ENCODE measurements around the gene HOXD3.

HOXD3 gene

DNA sequence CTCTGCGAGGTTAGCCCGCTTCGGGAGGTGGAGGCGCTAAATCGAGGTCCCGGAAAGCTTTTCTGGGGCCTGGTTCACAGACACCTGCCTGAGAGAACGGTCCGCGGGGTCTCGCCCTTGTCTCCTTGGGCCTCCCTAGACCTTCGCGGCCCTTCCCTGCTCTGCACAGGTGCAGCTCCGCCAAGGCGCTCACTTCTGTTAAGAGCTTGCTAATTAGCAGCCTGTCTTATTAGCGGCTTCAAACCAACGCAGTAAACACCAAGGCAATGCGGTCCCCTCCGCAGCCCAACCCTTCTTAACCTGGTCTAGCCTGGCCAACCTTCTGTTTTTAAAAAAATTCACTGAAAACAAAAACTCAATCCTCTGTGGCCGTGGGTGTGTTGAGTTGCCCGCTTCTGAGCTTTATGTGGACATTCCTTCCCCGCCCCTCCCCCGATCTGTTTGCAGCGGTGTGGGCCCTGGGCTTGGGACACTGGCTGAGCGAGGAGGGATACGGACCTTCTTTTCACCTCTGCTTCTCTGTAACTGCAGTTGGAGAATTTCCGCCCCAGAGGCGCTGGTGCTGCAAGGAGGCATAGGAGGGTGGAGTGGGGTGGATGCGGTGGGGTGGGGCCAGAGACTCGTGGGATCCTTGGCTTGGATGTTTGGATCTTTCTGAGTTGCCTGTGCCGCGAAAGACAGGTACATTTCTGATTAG lies 9.2 kb upstream of the HOXD3 start:
- in situ Hi-C loops (cut with HindIII; ENCODE audit: low sequenced_read_pairs), result loop anchor here (25.0 kb wide), 1 partner anchor 489 kb away; no protein-coding TSS in a partner anchor

DNA sequence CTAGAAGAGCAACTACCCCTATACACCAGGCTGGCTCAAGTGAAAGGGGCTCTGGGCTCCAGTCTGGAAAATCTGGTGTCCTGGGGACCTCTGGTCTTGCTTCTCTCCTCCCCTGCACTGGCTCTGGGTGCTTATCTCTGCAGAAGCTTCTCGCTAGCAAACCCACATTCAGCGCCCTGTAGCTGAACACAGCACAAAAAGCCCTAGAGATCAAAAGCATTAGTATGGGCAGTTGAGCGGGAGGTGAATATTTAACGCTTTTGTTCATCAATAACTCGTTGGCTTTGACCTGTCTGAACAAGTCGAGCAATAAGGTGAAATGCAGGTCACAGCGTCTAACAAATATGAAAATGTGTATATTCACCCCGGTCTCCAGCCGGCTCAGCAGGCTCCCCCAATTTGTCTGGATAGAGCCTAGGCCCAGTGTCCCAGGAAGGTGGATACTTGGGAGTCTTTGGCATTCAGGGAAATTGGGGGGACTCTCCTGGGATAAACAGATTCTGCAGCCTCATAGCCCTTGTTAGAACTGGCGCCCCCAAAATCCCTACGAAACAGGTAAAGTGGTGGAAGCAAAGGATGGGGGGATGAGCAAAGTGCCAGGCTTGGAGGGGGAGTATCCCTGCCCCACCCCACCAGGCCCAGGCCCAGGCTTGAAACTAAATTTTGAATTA lies 8.2 kb upstream of the HOXD3 start:
- in situ Hi-C loops (cut with HindIII; ENCODE audit: low sequenced_read_pairs), result loop anchor here (25.0 kb wide), 1 partner anchor 488 kb away; no protein-coding TSS in a partner anchor

DNA sequence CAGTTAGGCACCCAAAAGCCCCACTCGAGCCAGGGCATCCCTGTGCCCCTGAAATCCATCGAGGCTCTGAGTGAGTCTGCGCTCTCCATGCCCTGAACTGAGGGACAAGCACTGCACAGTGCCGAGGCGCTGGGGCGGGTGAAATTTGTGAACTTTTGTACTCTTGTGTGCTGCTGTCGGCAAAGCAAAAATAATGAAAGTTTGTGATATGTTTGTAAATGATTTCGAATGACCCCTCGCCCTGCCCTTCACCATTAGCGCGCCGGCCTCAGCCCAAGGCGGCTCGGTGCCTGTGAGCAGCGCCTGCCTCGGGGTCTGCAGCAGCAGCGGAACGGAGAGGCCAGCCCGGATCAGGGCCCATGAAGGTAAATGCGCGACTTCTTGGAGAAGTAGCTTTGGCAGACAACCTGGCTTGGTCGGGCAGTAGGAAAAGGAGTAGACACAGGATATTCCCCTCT lies 7.6 kb upstream of the HOXD3 start:
- in situ Hi-C loops (cut with HindIII; ENCODE audit: low sequenced_read_pairs), result loop anchor here (25.0 kb wide), 1 partner anchor 488 kb away; no protein-coding TSS in a partner anchor

DNA sequence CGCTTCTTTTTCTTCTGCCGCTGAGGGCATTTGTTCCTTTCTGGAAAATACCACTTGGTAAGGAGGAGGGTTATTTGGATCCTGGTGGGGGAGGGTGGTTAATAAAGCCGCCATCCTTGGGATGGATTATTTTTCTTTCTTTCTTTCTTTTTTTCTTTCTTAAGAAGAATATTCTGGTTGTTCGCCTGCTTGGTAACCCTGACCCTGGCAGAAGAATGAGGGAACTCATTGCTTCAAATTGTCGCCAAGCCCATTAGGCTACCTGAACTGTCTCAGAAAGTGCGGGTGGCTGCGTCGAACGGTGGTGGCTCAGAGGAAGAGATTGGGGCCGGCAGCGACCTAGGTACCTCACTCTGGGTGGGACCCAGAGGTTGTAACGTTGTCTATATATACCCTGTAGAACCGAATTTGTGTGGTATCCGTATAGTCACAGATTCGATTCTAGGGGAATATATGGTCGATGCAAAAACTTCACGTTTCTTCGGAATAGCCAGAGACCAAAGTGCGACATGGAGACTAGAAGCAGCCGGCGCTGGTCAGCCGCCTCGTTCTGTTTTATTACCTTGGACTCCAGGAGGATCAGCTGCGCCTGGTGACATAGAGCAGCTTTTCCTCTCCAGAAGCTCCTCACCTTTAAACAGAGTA lies 7.0 kb upstream of the HOXD3 start:
- in situ Hi-C loops (cut with HindIII; ENCODE audit: low sequenced_read_pairs), result loop anchor here (25.0 kb wide), 1 partner anchor 487 kb away; no protein-coding TSS in a partner anchor

DNA sequence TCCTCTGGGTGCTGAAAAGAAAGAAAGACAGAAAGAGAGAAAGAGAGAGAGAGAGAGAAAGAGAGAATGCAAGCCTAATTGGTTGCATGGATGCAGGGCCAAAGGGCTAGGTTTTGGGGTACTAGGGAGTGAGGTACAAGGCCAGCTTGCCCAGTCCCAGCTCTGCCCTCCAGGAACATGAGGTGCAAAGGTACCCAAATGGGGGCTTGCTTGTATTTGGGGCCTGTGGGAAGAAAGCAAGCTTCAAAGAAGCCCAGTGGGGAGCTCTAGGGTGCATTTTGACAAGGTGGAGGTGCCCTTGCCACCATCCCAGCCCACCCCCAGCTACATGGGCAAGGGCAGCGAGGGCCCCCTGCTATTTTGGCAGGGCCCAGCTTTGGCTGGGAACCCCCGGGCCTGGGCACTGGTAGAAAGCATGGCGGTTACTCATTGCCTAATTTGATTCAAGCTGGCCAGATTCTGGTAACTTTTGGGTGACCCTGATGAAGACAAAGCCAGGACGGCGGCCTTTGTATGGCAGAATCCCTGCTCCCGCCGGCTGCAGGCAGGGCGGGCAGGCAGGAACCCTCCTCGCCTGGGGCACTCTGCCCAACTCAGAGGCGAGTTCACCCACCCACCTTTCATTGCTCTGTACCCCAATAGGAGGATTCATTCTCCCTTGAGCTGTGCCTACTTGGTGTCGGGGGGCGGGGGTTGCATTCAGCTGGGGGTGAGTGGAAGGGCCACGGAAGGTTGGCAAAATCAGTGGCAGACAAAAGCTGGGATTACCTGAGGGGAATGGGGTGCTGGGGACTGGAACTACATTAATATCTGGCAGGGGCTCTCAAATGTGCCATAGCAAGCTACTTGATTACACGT lies 6.3 kb upstream of the HOXD3 start:
- in situ Hi-C loops (cut with HindIII; ENCODE audit: low sequenced_read_pairs), result no loop called here

DNA sequence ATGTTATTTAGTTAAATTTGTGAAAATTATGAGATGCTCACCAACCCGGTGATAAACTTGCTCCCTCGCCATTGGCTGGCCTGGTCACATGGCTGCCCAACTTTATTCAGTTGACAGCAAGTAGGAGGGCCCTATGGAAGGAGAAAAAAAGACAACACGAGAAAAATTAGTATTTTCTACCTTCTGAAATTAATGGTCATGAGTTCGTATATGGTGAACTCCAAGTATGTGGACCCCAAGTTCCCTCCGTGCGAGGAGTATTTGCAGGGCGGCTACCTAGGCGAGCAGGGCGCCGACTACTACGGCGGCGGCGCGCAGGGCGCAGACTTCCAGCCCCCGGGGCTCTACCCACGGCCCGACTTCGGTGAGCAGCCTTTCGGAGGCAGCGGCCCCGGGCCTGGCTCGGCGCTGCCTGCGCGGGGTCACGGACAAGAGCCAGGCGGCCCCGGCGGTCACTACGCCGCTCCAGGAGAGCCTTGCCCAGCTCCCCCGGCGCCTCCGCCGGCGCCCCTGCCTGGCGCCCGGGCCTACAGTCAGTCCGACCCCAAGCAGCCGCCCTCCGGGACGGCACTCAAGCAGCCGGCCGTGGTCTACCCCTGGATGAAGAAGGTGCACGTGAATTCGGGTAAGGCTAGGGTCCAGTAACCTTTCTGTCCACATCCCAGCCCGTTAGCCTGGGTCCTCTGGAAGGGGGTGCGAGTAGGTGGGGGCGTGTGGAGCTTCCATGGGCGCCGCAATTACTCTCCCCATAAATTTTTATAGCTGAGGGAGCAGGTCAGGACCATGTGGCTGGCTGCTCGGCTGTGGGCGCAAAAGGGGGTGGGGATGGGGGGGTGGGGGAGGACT lies 5.4 kb upstream of the HOXD3 start, which contains the start of gene HOXD4:
HOXD4 (plus strand) TSS at position 109 of the 846 bp plus-strand sequence; CDS start at position 193, 84 bp downstream.
- in situ Hi-C loops (cut with HindIII; ENCODE audit: low sequenced_read_pairs), result no loop called here

DNA sequence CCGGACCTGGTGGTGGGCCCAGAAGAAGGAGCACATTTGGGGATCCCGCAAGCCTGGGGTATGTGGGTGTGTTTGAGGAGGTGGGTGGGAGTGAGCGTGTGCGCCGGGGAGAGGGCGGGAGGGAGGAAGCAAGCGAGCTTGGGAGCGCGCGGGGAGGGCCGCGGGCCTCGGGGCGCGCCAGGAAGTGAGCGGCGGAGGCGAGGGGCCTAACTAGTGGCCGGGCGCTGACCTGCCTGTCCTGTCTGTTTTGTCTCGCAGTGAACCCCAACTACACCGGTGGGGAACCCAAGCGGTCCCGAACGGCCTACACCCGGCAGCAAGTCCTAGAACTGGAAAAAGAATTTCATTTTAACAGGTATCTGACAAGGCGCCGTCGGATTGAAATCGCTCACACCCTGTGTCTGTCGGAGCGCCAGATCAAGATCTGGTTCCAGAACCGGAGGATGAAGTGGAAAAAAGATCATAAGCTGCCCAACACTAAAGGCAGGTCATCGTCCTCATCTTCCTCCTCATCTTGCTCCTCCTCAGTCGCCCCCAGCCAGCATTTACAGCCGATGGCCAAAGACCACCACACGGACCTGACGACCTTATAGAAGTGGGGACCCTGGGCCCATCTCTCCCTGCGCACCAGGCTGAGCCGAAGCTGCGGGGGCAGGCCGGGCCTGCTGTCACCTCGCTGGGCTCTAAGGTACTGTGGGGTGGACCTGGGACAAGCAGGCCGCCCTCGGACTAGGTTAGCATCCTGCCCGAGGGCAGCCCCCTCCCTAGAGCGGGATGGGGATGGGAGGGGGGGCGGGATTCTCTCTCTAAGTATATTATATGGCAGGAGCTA lies 4.5 kb upstream of the HOXD3 start:
- in situ Hi-C loops (cut with HindIII; ENCODE audit: low sequenced_read_pairs), result no loop called here

DNA sequence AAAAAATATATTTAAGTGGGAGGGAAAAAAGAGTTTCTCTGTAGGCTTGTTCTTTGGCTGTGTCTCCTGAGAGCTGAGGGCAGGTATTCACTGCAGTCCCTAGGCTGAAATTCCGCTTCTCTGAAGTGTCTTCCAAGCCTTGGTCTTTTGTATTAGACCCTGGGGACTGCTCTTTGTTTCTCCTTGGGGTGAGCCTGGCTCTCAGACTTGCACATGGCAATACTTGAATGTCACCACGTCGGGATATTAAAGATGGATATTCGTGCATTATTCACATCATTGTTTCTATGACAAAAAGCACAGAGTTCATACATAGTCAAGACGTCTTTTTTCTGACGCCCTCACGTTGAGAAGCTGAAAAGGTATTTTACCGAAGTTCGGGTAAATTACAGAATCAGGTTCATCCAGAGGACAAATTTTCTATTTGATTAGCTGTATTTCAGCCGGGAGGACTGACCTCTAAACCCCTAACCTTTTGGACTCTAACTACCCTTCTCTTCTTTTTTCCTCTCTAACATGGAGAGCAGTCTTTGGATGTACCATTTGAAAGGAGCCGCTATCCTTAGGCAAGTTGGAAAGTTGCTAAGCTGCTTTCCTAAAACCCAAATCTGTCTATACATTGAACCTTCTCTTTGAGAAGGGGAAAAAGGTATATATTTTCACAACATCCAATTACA lies 2.4 kb upstream of the HOXD3 start:
- in situ Hi-C loops (cut with HindIII; ENCODE audit: low sequenced_read_pairs), result no loop called here

DNA sequence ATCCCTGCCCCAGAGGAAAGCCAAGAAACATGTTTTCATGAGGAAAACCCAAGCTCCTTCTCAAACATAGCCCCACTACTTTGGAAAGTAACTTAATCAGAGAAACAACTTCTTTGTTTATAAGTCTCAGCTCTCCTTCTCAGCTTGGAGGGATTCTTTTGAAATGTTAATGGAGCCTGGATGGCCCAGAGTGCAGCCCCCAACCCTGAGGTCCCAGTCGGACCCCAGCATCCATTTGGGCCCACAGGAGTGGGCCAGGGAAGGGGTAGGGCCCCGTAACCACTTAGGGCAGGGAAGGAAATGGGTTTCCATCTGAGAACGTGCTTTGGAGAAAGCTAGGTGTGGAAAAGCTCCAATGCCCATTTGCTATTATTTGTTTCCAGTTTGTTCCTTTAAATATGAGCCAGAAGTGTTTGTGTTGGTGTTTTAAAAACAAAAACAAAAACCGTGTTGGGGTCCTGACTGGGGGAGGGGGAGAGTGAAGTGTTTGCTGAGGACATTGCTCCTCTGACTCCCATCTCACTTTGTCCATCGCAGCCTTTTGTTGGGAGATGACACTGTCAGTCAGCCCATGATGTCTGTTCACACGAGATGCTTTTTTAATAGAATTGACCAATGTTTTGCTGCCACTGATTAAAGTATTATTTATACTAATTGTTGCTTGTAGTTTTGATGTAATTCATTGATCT lies 1.6 kb upstream of the HOXD3 start:
- in situ Hi-C loops (cut with HindIII; ENCODE audit: low sequenced_read_pairs), result no loop called here

DNA sequence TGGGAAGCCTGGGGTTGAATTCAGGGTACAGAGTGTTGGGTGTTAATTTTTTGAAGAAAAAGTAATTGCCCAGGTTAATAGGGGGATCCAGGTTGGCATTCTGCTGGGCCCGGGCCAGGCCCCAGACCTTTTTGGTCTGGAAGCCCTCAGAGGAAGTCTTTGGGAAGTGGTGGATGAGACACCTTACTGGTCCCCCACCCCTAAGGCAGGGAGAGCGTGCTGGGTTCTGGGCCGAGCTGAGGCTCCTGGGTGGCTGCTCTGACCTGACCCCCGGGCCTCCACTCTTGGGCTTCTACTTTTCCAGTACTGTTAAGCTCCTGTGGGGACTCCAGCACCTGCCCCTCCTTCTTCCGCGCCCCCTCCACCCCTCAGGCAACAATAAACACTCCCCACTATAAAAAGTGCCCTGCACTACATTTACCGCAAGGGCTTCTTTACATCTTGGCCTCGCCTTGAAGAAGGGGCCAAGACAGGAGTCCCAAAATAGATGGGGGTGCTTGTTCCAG lies 753 bp upstream of the HOXD3 start:
- in situ Hi-C loops (cut with HindIII; ENCODE audit: low sequenced_read_pairs), result no loop called here

DNA sequence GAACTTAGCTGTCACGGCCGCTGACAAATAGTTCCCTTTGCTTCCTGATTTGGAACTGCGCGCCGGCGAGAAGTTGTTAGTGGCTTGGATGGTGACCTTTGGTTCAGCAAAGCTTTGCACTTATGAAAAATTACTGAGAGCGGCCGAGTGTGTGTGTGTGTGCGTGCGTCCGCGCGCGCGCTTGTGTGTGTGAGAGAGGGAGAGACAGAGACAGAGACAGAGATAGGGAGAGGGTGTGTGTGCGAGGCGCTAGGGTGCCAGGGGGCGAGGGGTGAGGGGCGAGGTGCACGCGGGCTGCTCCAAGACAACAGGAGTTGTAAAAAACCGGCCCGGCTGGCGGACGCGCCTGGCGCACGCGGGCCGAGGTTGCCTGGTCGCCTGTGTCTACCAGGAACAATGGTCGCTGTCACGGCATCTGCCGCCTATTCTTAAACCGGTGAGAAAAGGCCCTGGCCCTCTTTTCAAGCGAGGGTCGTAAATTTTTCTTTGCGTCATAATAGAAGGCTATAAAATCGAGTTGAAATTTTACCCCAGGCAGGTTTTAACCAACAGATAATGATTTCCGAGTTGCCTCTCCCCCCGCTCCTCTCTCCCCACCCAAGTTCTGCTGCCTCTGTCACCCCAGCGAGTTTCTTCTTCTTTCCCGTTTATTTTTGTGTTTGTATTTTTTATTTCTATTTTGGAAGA lies 535 bp downstream of the HOXD3 start:
- in situ Hi-C loops (cut with HindIII; ENCODE audit: low sequenced_read_pairs), result no loop called here

DNA sequence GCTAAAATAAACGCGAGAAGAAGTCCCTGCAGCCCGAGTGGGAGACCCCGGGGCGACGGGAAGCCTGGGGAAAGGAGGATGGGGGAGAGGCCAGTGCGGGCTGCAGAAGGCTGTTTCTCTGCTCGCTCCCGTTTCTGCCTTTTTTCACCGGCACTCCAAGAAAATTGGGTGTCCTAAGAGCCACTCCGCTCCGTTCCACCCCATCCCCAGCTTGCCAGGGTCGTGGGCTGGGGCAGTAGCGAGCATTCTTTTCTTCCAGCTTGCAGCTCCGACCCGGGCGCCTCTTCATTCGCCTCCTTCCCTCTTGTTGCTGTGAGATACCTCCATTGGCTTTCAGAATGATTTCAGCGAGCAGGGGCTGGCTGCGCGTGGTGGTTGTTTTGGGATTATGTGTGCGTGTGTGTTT lies 1.1 kb downstream of the HOXD3 start:
- in situ Hi-C loops (cut with HindIII; ENCODE audit: low sequenced_read_pairs), result no loop called here

DNA sequence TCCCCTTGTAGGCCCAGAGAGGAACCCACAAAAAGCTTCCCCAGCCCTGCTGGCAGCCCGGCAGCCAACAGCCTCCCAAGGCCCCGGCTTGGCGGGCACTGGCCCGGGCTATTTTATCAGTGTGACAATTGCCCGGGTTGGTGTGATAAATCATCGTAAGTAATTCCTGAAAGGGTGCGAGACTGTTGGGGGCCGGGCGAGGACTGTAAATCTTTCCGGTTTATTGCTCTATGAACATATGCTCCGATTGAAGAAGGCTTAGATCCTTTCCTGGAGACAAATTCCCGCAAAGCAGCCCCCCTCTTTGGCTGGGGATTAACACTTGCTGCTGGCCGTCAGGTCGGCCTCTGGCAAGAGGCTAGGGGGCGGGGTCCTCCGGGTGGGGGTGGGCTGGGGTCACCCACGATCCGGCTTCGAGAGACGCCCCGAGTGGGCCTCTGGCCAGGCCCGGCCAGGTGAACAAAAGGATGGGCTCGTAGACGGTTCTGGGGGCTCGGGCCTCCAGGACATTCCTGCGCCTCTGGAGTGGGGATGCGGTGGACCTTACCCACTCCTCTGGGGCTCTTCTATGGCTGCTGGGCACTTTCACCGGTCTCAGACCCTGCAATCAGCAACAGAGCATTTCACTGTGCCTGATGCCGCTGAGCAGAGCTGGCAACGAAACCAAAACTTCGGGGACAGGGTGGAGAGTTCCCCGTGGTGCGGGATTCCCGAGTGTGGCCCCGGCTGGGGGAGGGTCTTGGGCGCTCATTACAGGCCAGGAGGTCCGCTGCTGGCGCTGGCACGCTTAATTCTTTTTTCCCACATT lies 2.0 kb downstream of the HOXD3 start:
- in situ Hi-C loops (cut with HindIII; ENCODE audit: low sequenced_read_pairs), result no loop called here

DNA sequence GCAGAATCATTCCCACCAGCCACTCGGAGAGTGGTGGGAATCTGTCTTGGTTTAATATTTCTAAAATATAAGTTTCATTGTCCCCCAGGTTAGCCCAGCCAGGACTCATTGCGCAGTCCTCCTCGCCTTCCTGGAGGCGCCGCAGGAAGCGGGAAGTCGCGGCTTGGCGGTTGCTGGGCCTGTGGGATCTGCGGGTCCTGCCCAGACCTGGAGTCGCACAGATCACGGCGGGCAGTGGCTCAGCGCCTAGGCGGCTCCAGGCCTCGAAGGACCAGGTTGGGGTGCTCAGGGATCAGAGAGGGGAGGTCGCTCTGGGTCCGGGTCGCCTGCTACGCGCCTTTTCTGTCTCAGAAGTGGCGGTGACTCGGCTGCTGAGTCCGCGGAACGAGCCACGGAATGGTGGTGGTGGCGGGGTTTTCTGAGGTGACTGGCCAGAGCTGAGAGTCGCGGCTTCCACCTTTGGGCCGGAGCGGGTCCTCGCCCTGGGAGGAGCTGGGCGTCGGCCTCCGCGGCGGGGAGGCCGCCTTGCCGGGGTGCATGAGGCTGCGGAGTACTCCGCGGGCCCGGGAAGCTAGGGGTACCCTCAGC lies 2.6 kb downstream of the HOXD3 start:
- in situ Hi-C loops (cut with HindIII; ENCODE audit: low sequenced_read_pairs), result no loop called here

DNA sequence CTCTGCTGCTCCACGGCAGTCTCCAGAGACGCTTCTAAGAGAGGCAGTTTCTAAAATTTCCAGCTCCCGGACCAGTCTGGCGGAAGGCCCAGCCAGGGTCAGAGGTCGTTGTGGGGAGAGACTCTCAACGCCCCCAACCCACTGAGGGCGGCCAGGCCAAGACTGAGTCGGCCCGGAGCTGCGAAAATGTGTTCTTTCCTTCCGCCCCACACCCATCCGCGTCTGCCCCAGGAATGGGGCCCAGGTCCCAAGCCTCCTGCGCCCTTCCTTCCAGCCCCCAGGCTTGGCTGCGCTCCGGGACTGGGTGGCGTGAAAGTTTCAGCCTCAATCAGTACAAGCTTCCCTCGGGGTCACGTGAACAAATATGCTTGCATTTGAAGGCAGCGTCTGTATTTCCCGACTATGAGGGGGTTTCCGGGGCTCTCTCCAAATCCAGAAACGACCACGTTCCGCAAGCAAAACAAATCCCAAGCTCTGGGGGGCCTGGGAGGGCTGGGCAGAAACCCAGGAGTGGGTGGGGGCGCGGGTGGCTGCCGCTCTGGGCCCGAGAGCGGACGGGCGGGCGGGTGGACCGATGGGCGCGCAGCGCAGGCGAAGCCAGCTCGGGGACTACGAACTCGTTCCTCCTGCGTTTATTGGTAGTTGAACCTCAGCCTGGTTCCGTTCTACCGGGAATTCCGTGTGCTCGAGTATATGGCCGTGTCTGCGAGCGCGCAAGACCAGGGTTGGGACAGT lies 3.3 kb downstream of the HOXD3 start:
- in situ Hi-C loops (cut with HindIII; ENCODE audit: low sequenced_read_pairs), result no loop called here

Data from DLD1 (cell line).